OCI-LY7 (cell line): ENCODE results near the gene TSPAN7. TPM values are rescaled to one million over a fixed set of nuclear protein-coding genes. Genes with fewer than 3 reads are reported as not detected.

Source experiments
- BruUV-seq: library from RNA; stranded (reverse); fragments of 400-500 nt; replicated peaks from 2 replicates; lab custom pipeline; 2021; lab: Mats Ljungman, UMichigan
- CTCF ChIA-PET: fragments of 300-600 bp; sonication (Branson Sonifier 250); formaldehyde crosslinking; loops from one replicate; lab custom pipeline; 2022; ENCODE audit warnings: antibody characterized with exemption; ENCODE audit not compliant: unreplicated experiment; lab: Charles Lee
- POLR2A ChIA-PET: fragments of 300-600 bp; sonication (Branson Sonifier 250); formaldehyde crosslinking; loops from one replicate; lab custom pipeline; 2022; ENCODE audit warnings: antibody characterized with exemption; lab: Charles Lee
- DNase-seq: peaks from one replicate; pipeline ENCODE4 v3.0.0-alpha.2; 2015; ENCODE audit warnings: low spot score
- H2AFZ ChIP-seq: fragments of 200-600 bp; sonication (generic), shearing (Covaris generic); 2 replicates; pipeline ENCODE4 v1.6.1; 2014; ENCODE audit warnings: mild to moderate bottlenecking, antibody characterized with exemption, low read length, moderate library complexity
- H3K27ac ChIP-seq: fragments of 200-600 bp; sonication (generic); 2 replicates; pipeline ENCODE4 v1.5.1; 2014; ENCODE audit warnings: mixed run types, low read depth, mild to moderate bottlenecking, moderate library complexity, low read length, inconsistent platforms; ENCODE audit not compliant: poor library complexity, severe bottlenecking
- H3K36me3 ChIP-seq: fragments of 200-600 bp; sonication (generic); 2 replicates; pipeline ENCODE4 v1.6.1; 2014; ENCODE audit warnings: mild to moderate bottlenecking, antibody characterized with exemption, low read length, moderate library complexity, mixed read lengths; ENCODE audit not compliant: insufficient read depth
- H3K4me1 ChIP-seq: fragments of 200-600 bp; sonication (generic); 2 replicates; pipeline ENCODE4 v1.5.1; 2014; ENCODE audit warnings: mild to moderate bottlenecking, low read length; ENCODE audit not compliant: insufficient read depth, poor library complexity, severe bottlenecking
- H3K4me2 ChIP-seq: fragments of 200-600 bp; sonication (generic); 2 replicates; pipeline ENCODE4 v1.6.1; 2014; ENCODE audit warnings: mild to moderate bottlenecking, low read length
- H3K4me3 ChIP-seq: fragments of 200-600 bp; sonication (generic); 2 replicates; pipeline ENCODE4 v1.5.1; 2014; ENCODE audit warnings: mild to moderate bottlenecking, low read depth, low read length; ENCODE audit not compliant: poor library complexity, severe bottlenecking
- H3K79me2 ChIP-seq: fragments of 200-600 bp; sonication (generic); 2 replicates; pipeline ENCODE4 v1.6.1; 2016; ENCODE audit warnings: low read depth, mild to moderate bottlenecking, low read length, moderate library complexity, mixed read lengths; ENCODE audit not compliant: insufficient read depth
- H3K9me2 ChIP-seq: fragments of 200-600 bp; sonication (generic); 2 replicates; pipeline ENCODE4 v1.6.1; 2016; ENCODE audit warnings: mild to moderate bottlenecking, low read length, mixed read lengths; ENCODE audit not compliant: insufficient read depth
- H3K9me3 ChIP-seq: fragments of 200-600 bp; sonication (generic); 2 replicates; pipeline ENCODE4 v1.6.1; 2014; ENCODE audit warnings: mild to moderate bottlenecking, mixed run types, low read length, mixed read lengths
- H4K20me1 ChIP-seq: fragments of 200-600 bp; sonication (generic); 2 replicates; pipeline ENCODE4 v1.6.1; 2014; ENCODE audit warnings: mild to moderate bottlenecking, antibody characterized with exemption, low read length, moderate library complexity, mixed read lengths; ENCODE audit not compliant: insufficient read depth
- CTCF ChIP-seq: fragments of 200-600 bp; sonication (generic); conservative IDR thresholded peaks from 2 replicates; pipeline ENCODE4 v1.5.1; 2014; ENCODE audit warnings: mild to moderate bottlenecking, antibody characterized with exemption, low read length, moderate library complexity, mixed read lengths
- EZH2phosphoT487 ChIP-seq: fragments of 200-600 bp; sonication (generic); IDR thresholded peaks from 2 replicates; pipeline ENCODE4 v1.6.1; 2018; ENCODE audit warnings: low read depth, borderline replicate concordance, mild to moderate bottlenecking, mixed run types, antibody characterized with exemption, low read length, moderate library complexity, mixed read lengths
- intact Hi-C: fragments of 100-400 bp; cut with micrococcal nuclease; formaldehyde crosslinking; loops from one replicate; pipeline ENCODE4 v1.10.0; 2022; ENCODE audit not compliant: unreplicated experiment
- total RNA-seq, 2 experiments: library from RNA; depleted of rRNA in 1 of 2; stranded (reverse); fragments of >200 nt in 1 of 2; shearing (Covaris generic) in 1 of 2; gene quantifications; 2 replicates each; pipeline ENCODE4 v1.2.3, GENCODE V29; 2014 to 2022

The TSPAN7 gene
- total RNA-seq, 2 experiments from 2014 or later = not detected

- intact Hi-C loops = no loop called here
- no peaks in the 10 kb centered on the region for H3K4me1 ChIP-seq
- BruUV-seq = no TSS peak
- H3K9me2 ChIP-seq = no peaks in the 10 kb centered on the region
- H3K4me2 ChIP-seq = no peak overlapping the region
- no peaks in the 10 kb centered on the region for H3K79me2 ChIP-seq
- no peak overlapping the region for H2AFZ ChIP-seq
- DNase-seq = no peak
- ChIA-PET CTCF (no interaction called here), POLR2A (no interaction called here)
- H4K20me1 ChIP-seq = no peaks in the 10 kb centered on the region
- H3K36me3 ChIP-seq = no peaks in the 10 kb centered on the region
- TF ChIP-seq EZH2phosphoT487 (no peak), CTCF (no peak)
- no peaks in the 10 kb centered on the region for H3K9me3 ChIP-seq
- H3K4me3 ChIP-seq = no peak overlapping the region
- H3K27ac ChIP-seq = no peak overlapping the region
Observed at GRCh38 chrX:38616904-38617303, 55.6 kb downstream of the TSPAN7 start.

GRCh38 chrX:38618180-38618579 lies 56.8 kb downstream of the TSPAN7 start:
- Histone ChIP-seq H3K9me2 (no peaks in the 10 kb centered on the region), H3K4me3 (no peak overlapping the region), H3K27ac (no peak overlapping the region), H3K36me3 (no peaks in the 10 kb centered on the region), H3K4me2 (no peak overlapping the region), H4K20me1 (no peaks in the 10 kb centered on the region), H3K4me1 (no peaks in the 10 kb centered on the region), H3K79me2 (no peaks in the 10 kb centered on the region), H2AFZ (no peak overlapping the region), H3K9me3 (no peaks in the 10 kb centered on the region)
- intact Hi-C loops = no loop called here
- TF ChIP-seq CTCF (no peak), EZH2phosphoT487 (no peak)
- CTCF ChIA-PET = no interaction called here
- POLR2A ChIA-PET = no interaction called here
- no peak for DNase-seq
- BruUV-seq = no TSS peak

GRCh38 chrX:38620623-38621022 lies 59.3 kb downstream of the TSPAN7 start:
- Histone ChIP-seq H3K36me3 (no peaks in the 10 kb centered on the region), H3K9me2 (no peaks in the 10 kb centered on the region), H3K9me3 (no peaks in the 10 kb centered on the region), H3K79me2 (no peaks in the 10 kb centered on the region), H3K4me1 (no peaks in the 10 kb centered on the region), H2AFZ (no peak overlapping the region), H4K20me1 (no peaks in the 10 kb centered on the region), H3K27ac (no peak overlapping the region), H3K4me2 (no peak overlapping the region), H3K4me3 (no peak overlapping the region)
- POLR2A ChIA-PET = no interaction called here
- CTCF ChIA-PET = no interaction called here
- intact Hi-C loops = no loop called here
- DNase-seq = no peak
- no TSS peak for BruUV-seq
- TF ChIP-seq CTCF = no peak
- no peak for TF ChIP-seq EZH2phosphoT487
